ENCODE data around the gene DYNC1I1.

The DYNC1I1 gene

GRCh38 chr7:95951997-95952795 is 179.8 kb downstream of the DYNC1I1 start:
- Histone ChIP-seq H3K4me1 (no peaks in the 10 kb centered on the region), H3K36me3 (replicated peaks) (no peaks in the 10 kb centered on the region), H3K27me3 (ENCODE audit: low read depth) (no peaks in the 10 kb centered on the region), H3K4me3 (no peak overlapping the region), H3K9me3 (no peaks in the 10 kb centered on the region)
- in situ Hi-C loops (cut with MboI; ENCODE audit: low sequenced_read_pairs) = no loop called here
- no peak for DNase-seq (ENCODE audit: low spot score in 2 of 2)

DNA sequence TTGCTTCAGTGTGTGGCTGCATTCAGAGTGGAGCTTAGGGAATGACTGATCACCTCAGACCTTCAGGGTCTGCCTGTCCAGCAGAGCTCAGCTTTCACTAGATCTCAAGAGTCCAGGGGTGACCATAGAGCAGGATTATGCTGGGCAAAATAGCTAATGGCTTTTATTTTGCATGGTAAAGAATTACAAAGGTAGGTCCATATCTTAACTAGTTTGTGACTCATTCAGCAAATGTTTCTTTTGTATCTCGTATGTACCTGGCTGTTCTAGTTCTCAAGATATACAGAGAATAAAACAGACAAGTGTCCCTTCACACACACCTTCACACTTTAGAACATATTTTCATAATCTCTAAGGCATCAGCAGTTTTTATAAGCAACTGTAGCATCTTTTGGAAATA is 180.5 kb downstream of the DYNC1I1 start:
- Histone ChIP-seq H3K4me1 (no peaks in the 10 kb centered on the region), H3K36me3 (replicated peaks) (no peaks in the 10 kb centered on the region), H3K4me3 (no peak overlapping the region), H3K9me3 (no peaks in the 10 kb centered on the region), H3K27me3 (ENCODE audit: low read depth) (no peaks in the 10 kb centered on the region)
- in situ Hi-C loops (cut with MboI; ENCODE audit: low sequenced_read_pairs) = no loop called here
- no peak for DNase-seq (ENCODE audit: low spot score in 2 of 2)

- no peak for DNase-seq (ENCODE audit: low spot score in 2 of 2)
- in situ Hi-C loops (cut with MboI; ENCODE audit: low sequenced_read_pairs) = no loop called here
- Histone ChIP-seq H3K9me3 (no peaks in the 10 kb centered on the region), H3K27me3 (ENCODE audit: low read depth) (no peaks in the 10 kb centered on the region), H3K4me3 (no peak overlapping the region), H3K4me1 (no peaks in the 10 kb centered on the region), H3K36me3 (replicated peaks) (no peaks in the 10 kb centered on the region)
Measured at GRCh38 chr7:95955748-95956147, 183.4 kb downstream of the DYNC1I1 start.

DNA sequence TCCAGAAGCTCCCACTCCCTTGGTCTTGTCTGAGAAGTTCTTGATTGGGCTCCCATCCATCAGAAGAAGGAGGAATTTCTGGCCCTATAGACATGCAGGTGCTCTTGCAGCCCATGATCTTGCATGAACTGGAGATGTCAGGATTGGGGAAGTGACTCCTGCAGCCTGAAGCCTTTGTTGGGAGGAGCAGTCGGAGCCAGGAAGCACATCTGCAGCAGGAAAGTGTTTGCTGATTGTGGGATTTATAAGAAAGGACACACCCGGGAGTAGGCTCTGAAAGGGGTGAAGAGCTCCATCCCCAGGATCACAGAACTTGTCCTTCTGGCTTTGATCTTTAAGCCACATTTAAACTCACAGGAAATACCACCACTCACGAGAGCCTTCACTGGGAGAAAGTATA is 185.2 kb downstream of the DYNC1I1 start:
- no peaks in the 10 kb centered on the region for H3K36me3 ChIP-seq (replicated peaks)
- no peaks in the 10 kb centered on the region for H3K4me1 ChIP-seq
- H3K4me3 ChIP-seq = no peak overlapping the region
- no peak for DNase-seq (ENCODE audit: low spot score in 2 of 2)
- no peaks in the 10 kb centered on the region for H3K27me3 ChIP-seq (ENCODE audit: low read depth)
- no peaks in the 10 kb centered on the region for H3K9me3 ChIP-seq
- in situ Hi-C loops (cut with MboI; ENCODE audit: low sequenced_read_pairs) = no loop called here

DNA sequence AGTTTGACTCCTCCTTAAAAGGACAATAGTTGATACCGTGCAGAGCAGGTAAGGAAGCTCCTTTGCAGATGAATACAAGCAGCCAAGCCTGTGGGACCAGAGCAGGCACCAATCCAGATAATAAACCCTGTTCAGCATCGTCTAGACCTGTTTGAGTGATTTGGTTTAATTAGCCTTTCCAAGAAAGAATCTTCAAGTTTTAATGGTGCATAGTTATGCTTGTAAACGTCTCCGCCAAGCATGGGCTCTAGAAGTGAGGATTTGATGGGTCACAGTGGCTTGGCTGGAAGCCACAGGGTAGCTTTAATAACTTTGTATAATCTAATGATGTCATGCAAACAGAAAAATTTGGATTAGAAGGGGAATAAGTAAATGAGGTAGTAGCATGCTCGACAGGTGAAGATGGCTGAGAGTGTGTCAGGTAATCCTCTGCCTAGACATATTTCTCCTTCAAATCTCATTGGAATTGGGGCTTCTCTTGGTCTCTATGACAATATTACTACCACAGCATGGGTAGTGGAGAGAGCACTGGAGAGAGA is 188.4 kb downstream of the DYNC1I1 start:
- Histone ChIP-seq H3K36me3 (replicated peaks) (no peaks in the 10 kb centered on the region), H3K9me3 (no peaks in the 10 kb centered on the region), H3K4me3 (no peak overlapping the region), H3K4me1 (no peaks in the 10 kb centered on the region), H3K27me3 (ENCODE audit: low read depth) (no peaks in the 10 kb centered on the region)
- no peak for DNase-seq (ENCODE audit: low spot score in 2 of 2)
- in situ Hi-C loops (cut with MboI; ENCODE audit: low sequenced_read_pairs) = no loop called here

- Histone ChIP-seq H3K36me3 (replicated peaks) (no peaks in the 10 kb centered on the region), H3K9me3 (no peaks in the 10 kb centered on the region), H3K4me1 (no peaks in the 10 kb centered on the region), H3K27me3 (ENCODE audit: low read depth) (no peaks in the 10 kb centered on the region), H3K4me3 (no peak overlapping the region)
- in situ Hi-C loops (cut with MboI; ENCODE audit: low sequenced_read_pairs) = no loop called here
- DNase-seq (ENCODE audit: low spot score in 2 of 2) = no peak
Measured at GRCh38 chr7:95963446-95963990, 191.2 kb downstream of the DYNC1I1 start.

DNA sequence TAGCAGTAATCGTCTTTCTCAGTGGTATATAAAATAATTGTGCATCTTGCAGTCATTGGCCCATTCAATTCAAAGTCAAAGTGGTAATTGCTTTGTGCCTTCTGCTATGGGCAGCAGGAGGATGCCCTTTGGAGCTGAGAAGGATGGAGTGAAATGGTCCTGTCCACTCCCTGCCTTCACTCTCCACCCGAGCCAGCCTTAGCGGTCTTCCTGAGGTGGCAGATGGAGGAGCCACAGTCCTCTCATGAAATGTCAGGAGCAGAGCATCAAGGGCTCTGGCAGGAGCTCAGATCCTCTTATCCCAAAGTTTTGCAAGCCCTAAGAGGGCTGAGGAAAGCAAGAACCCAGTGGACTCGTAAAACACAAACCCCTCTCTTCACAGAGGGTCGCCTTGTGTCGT is 199.4 kb downstream of the DYNC1I1 start:
- no peak for DNase-seq (ENCODE audit: low spot score in 2 of 2)
- in situ Hi-C loops (cut with MboI; ENCODE audit: low sequenced_read_pairs) = no loop called here
- 0 out of 2 replicates have a peak, but pooled peaks cover 2% of the 10 kb centered on the region for H3K27me3 ChIP-seq (ENCODE audit: low read depth)
- H3K9me3 ChIP-seq = no peaks in the 10 kb centered on the region
- H3K4me1 ChIP-seq = no peaks in the 10 kb centered on the region
- H3K4me3 ChIP-seq = no peak overlapping the region
- H3K36me3 ChIP-seq (replicated peaks) = no peaks in the 10 kb centered on the region

DNA sequence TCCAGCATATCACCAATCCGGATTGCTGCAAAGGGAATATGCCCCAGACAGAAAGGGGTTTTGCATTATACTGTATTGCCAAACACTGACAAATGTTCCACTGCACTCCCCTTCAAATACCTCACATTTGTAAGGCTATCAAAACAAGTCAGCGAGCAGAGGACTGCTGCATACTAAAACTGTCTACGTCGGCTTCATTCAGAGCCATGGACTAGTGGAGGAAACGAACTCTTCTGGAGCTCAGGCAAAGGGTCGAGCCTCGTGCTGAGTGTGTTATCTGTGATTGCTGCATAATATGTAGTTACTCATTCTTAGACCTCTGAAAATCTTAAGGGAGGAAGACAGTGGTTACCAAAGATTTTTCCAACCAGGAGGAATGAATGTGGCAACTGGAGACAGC is 200.2 kb downstream of the DYNC1I1 start:
- in situ Hi-C loops (cut with MboI; ENCODE audit: low sequenced_read_pairs) = no loop called here
- no peaks in the 10 kb centered on the region for H3K4me1 ChIP-seq
- 0 out of 2 replicates have a peak, but pooled peaks cover 2% of the 10 kb centered on the region for H3K27me3 ChIP-seq (ENCODE audit: low read depth)
- no peak for DNase-seq (ENCODE audit: low spot score in 2 of 2)
- H3K36me3 ChIP-seq (replicated peaks) = no peaks in the 10 kb centered on the region
- H3K4me3 ChIP-seq = no peak overlapping the region
- H3K9me3 ChIP-seq = no peaks in the 10 kb centered on the region

DNA sequence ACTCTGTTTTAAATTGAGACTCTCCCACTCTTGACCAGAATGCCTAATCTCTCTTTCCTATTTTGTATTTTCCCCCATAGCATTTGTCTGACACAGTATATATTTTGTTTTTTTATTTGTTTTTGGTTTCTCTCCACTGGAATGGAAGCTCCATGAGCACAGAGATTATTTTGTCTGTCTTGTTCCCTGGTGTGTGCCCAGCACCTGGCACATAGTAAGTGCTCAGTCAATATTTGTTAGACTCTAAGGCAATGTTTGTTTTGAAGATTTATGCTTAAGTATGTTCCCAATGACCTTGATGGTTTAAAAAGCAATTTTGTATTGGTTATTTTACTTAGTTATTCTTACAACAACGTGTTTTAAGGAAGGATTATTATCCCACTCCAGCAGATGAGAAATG is 201.8 kb downstream of the DYNC1I1 start:
- in situ Hi-C loops (cut with MboI; ENCODE audit: low sequenced_read_pairs) = no loop called here
- no peaks in the 10 kb centered on the region for H3K4me1 ChIP-seq
- H3K4me3 ChIP-seq = no peak overlapping the region
- no peak for DNase-seq (ENCODE audit: low spot score in 2 of 2)
- 0 out of 2 replicates have a peak, but pooled peaks cover 2% of the 10 kb centered on the region for H3K27me3 ChIP-seq (ENCODE audit: low read depth)
- H3K36me3 ChIP-seq (replicated peaks) = no peaks in the 10 kb centered on the region
- no peaks in the 10 kb centered on the region for H3K9me3 ChIP-seq

- no peak for DNase-seq (ENCODE audit: low spot score in 2 of 2)
- Histone ChIP-seq H3K36me3 (replicated peaks) (no peaks in the 10 kb centered on the region), H3K9me3 (no peaks in the 10 kb centered on the region), H3K27me3 (ENCODE audit: low read depth) (0 out of 2 replicates have a peak, but pooled peaks cover 2% of the 10 kb centered on the region), H3K4me3 (no peak overlapping the region), H3K4me1 (no peaks in the 10 kb centered on the region)
- in situ Hi-C loops (cut with MboI; ENCODE audit: low sequenced_read_pairs) = no loop called here
Measured at GRCh38 chr7:95976369-95977060, 204.2 kb downstream of the DYNC1I1 start.

DNA sequence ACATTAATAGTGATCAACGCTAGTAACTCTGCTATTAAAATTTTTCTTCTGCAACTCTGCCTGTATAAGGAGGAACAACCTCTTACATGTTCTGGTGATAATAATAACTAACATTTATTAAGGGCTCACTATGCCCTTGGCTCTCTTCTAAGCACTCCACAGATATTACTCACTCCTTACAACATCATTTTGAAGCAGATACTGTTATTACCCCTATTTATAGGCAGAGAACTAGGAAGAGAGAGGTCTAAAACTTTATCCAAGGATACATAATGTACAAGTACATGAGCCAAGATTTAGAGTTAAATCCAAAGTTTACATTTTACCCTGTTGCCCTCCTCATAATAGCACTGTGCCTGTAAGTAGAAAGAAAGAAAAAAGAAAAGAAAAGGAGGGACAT is 205.6 kb downstream of the DYNC1I1 start:
- in situ Hi-C loops (cut with MboI; ENCODE audit: low sequenced_read_pairs) = no loop called here
- H3K4me3 ChIP-seq = no peak overlapping the region
- no peaks in the 10 kb centered on the region for H3K36me3 ChIP-seq (replicated peaks)
- 0 out of 2 replicates have a peak, but pooled peaks cover 2% of the 10 kb centered on the region for H3K27me3 ChIP-seq (ENCODE audit: low read depth)
- no peaks in the 10 kb centered on the region for H3K4me1 ChIP-seq
- no peaks in the 10 kb centered on the region for H3K9me3 ChIP-seq
- DNase-seq (ENCODE audit: low spot score in 2 of 2) = no peak

DNA sequence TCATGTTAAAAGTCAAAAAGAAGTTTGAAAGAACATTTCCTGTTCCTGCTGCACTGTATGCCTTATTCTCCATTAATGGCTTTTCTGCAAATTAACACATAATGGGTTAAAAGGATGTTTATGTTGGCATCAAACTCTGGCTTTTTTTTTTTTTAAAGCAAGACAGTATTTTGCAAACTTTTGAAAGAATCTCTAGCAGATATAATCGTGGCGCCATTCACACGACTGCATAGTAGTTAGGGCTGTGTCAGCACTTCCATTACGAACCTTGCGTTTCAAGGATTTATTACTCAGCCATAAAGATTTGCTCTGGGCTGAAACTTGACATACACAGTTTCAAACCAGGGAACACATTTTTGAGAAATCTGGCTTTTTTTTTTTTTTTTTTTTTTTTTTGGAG is 207.8 kb downstream of the DYNC1I1 start:
- no peaks in the 10 kb centered on the region for H3K27me3 ChIP-seq (ENCODE audit: low read depth)
- no peak for DNase-seq (ENCODE audit: low spot score in 2 of 2)
- in situ Hi-C loops (cut with MboI; ENCODE audit: low sequenced_read_pairs) = no loop called here
- H3K9me3 ChIP-seq = no peaks in the 10 kb centered on the region
- H3K4me1 ChIP-seq = no peaks in the 10 kb centered on the region
- no peaks in the 10 kb centered on the region for H3K36me3 ChIP-seq (replicated peaks)
- no peak overlapping the region for H3K4me3 ChIP-seq

GRCh38 chr7:95980706-95981105 is 208.4 kb downstream of the DYNC1I1 start:
- H3K9me3 ChIP-seq = no peaks in the 10 kb centered on the region
- no peak for DNase-seq (ENCODE audit: low spot score in 2 of 2)
- no peak overlapping the region for H3K4me3 ChIP-seq
- in situ Hi-C loops (cut with MboI; ENCODE audit: low sequenced_read_pairs) = no loop called here
- H3K27me3 ChIP-seq (ENCODE audit: low read depth) = no peaks in the 10 kb centered on the region
- H3K36me3 ChIP-seq (replicated peaks) = no peaks in the 10 kb centered on the region
- no peaks in the 10 kb centered on the region for H3K4me1 ChIP-seq

DNA sequence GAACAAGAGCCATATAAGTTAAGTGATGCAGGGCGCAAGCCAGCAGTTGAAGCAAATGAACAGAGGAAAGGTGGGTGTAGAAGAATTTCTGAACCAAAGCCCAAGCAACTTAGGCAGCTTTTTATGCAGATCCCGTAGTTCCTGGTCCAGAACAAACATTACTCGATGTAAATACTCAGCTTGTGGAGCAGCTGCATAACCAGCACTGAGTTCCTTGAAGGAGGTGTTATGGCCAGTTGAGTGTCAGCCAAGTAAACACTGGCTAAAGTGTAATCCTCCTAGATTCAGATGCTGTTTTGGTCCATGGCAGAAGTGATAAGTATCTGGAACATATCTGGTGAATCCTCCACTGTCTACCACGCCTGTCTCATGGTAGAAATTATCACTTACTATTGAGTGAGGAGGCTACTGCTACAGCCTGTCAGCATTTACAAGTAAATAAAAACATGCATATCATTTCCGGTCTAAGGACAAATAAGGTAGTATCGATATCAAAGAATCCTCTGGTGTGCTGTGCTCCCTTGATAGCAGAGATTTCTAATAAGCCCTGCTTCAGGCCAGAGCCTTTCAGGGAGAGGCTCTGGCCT is 213.9 kb downstream of the DYNC1I1 start:
- H3K4me3 ChIP-seq = no peak overlapping the region
- in situ Hi-C loops (cut with MboI; ENCODE audit: low sequenced_read_pairs) = no loop called here
- H3K27me3 ChIP-seq (ENCODE audit: low read depth) = no peaks in the 10 kb centered on the region
- DNase-seq (ENCODE audit: low spot score in 2 of 2) = no peak
- no peaks in the 10 kb centered on the region for H3K9me3 ChIP-seq
- H3K36me3 ChIP-seq (replicated peaks) = no peaks in the 10 kb centered on the region
- no peaks in the 10 kb centered on the region for H3K4me1 ChIP-seq

All from HAP-1 (cell line).